ENCODE results near the gene MGRN1.
A peak's percentile ranks its signal among the peaks of the same experiment; 100 is the strongest.

MGRN1 gene

GRCh38 chr16:4607841-4608703, 16.6 kb upstream of the MGRN1 start:
- Histone ChIP-seq H3K9me3 (replicated peaks; ENCODE audit: low read length) (no peaks in the 10 kb centered on the region), H3K4me1 (ENCODE audit: control insufficient read depth, insufficient read depth, low read length) (peaks cover 15% of the 10 kb centered on the region), H3K4me3 (ENCODE audit: low read length) (no peak overlapping the region), H3K27me3 (ENCODE audit: control insufficient read depth, insufficient read depth, low read length) (peaks cover 3% of the 10 kb centered on the region), H3K4me2 (ENCODE audit: low read length) (no peak overlapping the region), H3K9ac (ENCODE audit: low read depth, low read length) (no peak overlapping the region), H3K36me3 (ENCODE audit: insufficient read depth, low read length) (peaks cover 15% of the 10 kb centered on the region)

DNA sequence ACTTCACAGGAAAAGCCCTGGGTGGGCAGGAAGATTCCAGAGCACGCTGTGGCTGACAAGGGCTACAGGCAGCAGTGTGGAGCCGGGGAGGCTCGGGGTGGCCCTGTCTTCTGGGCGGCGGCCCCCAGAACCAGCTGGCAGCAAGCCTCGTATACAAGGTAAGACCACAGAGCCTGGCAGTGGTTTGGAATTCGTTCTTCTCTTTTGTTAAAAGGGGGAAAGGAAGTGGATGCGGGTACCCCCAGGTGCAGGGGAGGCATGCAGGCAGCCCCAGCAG, 16.0 kb upstream of the MGRN1 start:
- Histone ChIP-seq H3K4me2 (ENCODE audit: low read length) (no peak overlapping the region), H3K4me1 (ENCODE audit: control insufficient read depth, insufficient read depth, low read length) (peaks cover 20% of the 10 kb centered on the region), H3K36me3 (ENCODE audit: insufficient read depth, low read length) (peaks cover 15% of the 10 kb centered on the region), H3K9me3 (replicated peaks; ENCODE audit: low read length) (no peaks in the 10 kb centered on the region), H3K27me3 (ENCODE audit: control insufficient read depth, insufficient read depth, low read length) (peaks cover 2% of the 10 kb centered on the region), H3K9ac (ENCODE audit: low read depth, low read length) (no peak overlapping the region), H3K4me3 (ENCODE audit: low read length) (no peak overlapping the region)

DNA sequence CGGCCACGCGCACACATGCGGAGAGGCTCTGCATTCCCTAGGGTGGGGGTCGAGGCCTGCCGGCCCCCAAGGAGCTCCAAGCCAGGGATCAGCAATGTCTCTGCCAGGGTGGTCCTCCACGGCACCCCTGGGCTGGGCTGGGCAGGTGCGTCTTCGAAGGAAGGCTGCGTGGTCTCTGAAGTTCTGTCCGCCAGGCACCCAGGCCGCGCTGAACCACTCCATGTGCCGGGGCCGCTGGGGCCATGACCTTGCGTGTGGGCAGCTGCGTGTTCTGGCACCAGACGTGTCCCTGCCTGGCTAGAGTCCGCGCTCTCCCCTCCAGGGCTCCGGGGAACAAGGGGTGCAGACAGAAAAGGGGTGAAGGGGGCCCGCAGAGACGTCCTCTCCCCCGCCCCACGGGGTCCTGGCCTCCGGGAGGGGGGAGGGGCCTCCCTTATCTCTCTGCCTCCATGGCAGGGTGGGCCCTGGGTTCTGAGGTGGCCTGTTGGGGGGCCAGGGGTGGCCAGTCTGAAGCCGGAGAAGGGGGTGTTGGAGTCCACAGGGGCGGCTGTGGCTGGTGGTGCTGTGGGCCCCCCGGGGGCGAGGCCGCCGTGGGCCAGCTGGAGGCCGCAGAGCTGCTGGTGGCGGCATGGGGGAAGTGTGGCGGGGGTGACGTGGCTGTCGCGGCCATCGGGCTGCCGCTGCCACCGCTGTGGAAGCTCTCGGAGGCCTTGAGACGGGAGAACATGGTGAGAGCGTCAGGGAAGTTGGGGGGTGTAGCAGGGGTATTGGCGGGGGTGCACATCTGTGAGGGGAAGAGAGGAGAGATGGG, 15.2 kb upstream of the MGRN1 start:
- Histone ChIP-seq H3K9me3 (replicated peaks; ENCODE audit: low read length) (no peaks in the 10 kb centered on the region), H3K4me3 (ENCODE audit: low read length) (no peak overlapping the region), H3K4me2 (ENCODE audit: low read length) (no peak overlapping the region), H3K27me3 (ENCODE audit: control insufficient read depth, insufficient read depth, low read length) (no peaks in the 10 kb centered on the region), H3K4me1 (ENCODE audit: control insufficient read depth, insufficient read depth, low read length) (peaks cover 22% of the 10 kb centered on the region), H3K9ac (ENCODE audit: low read depth, low read length) (no peak overlapping the region), H3K36me3 (ENCODE audit: insufficient read depth, low read length) (peaks cover 15% of the 10 kb centered on the region)

DNA sequence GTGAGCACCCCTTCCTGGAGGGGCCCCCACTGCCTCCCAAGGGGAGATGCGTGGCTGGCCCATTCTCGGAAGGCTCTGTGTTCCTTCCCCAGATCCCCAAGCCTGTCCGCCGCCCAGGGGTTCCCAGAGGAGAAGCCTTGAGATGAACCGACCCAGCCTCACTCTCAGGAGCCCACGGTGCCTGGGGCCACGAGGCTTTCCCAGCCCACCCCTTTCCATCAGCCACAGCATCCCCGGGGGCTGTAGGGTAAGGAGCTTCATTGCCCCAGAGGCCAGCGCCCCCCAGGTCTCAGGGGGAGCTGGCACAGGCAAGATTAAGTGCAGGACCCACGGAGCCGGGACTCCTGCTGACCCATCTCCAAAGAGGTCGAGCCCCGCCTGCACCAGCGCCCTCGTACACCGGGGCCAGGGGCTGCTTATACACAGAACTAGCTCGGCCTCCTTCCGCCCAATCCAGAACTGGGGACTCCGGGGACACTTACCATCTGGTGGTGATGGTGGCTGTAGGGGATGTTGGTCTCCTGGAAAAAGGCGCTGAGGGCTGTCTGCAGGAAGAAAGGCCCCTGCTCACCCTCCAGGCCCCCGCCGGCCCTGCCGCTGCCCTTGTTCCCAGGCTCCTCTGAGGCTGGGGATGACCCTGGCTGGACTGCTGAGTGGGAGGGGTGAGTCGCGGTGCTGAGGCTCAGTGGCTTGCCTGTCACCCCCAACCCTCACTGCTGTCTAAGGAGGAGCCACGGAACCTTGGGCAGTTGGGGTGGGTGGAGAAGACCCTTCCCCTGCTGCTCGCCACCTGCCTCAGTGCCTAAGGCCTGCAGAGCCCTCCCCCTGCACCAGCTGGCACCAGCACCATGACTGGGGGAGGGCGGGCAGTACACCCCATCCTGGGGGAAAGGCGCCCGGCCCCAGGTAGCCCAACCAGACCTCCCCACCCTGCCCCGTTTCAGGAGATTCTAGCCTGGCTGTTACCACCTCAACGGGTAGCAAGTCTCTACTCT, 14.3 kb upstream of the MGRN1 start:
- no peaks in the 10 kb centered on the region for H3K27me3 ChIP-seq (ENCODE audit: control insufficient read depth, insufficient read depth, low read length)
- H3K36me3 ChIP-seq (ENCODE audit: insufficient read depth, low read length): peaks cover 15% of the 10 kb centered on the region
- no peak overlapping the region for H3K9ac ChIP-seq (ENCODE audit: low read depth, low read length)
- H3K4me2 ChIP-seq (ENCODE audit: low read length): no peak overlapping the region
- no peak overlapping the region for H3K4me3 ChIP-seq (ENCODE audit: low read length)
- H3K9me3 ChIP-seq (replicated peaks; ENCODE audit: low read length): no peaks in the 10 kb centered on the region
- peaks cover 27% of the 10 kb centered on the region for H3K4me1 ChIP-seq (ENCODE audit: control insufficient read depth, insufficient read depth, low read length)

- Histone ChIP-seq H3K27me3 (ENCODE audit: control insufficient read depth, insufficient read depth, low read length) (no peaks in the 10 kb centered on the region), H3K4me1 (ENCODE audit: control insufficient read depth, insufficient read depth, low read length) (peaks cover 35% of the 10 kb centered on the region), H3K4me2 (ENCODE audit: low read length) (peak overlapping the region; percentile 52), H3K9me3 (replicated peaks; ENCODE audit: low read length) (no peaks in the 10 kb centered on the region), H3K4me3 (ENCODE audit: low read length) (no peak overlapping the region), H3K9ac (ENCODE audit: low read depth, low read length) (peak overlapping the region; percentile 26), H3K36me3 (ENCODE audit: insufficient read depth, low read length) (peaks cover 15% of the 10 kb centered on the region)
Observed at GRCh38 chr16:4611337-4612021, 13.1 kb upstream of the MGRN1 start.

DNA sequence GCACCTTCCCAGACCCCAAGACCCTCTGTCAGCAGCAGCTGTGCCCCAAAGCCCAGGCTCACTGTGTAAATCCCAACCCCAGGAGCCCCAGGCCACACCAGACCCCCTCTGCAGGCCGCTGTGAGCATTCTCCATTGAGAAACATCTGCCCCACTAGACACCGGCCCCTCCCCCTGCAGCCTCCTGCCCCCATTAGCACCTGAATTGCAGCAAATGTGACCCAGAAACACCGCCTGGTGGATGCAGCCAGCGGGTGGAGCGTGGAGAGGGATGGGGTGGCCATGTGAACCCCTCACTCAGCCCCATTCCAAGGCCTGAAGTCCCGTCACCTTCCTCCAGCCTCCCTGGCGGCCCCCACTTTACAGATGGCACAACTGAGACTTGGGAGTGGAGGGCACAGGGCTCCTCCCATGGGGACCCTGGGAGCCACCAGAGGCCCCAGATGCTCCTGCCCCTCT, 12.1 kb upstream of the MGRN1 start:
- peak overlapping the region; percentile 24 for H3K4me3 ChIP-seq (ENCODE audit: low read length)
- peaks cover 12% of the 10 kb centered on the region for H3K36me3 ChIP-seq (ENCODE audit: insufficient read depth, low read length)
- peak overlapping the region; percentile 95 for H3K4me2 ChIP-seq (ENCODE audit: low read length)
- H3K9ac ChIP-seq (ENCODE audit: low read depth, low read length): peak overlapping the region; percentile 8
- H3K9me3 ChIP-seq (replicated peaks; ENCODE audit: low read length): no peaks in the 10 kb centered on the region
- H3K27me3 ChIP-seq (ENCODE audit: control insufficient read depth, insufficient read depth, low read length): no peaks in the 10 kb centered on the region
- H3K4me1 ChIP-seq (ENCODE audit: control insufficient read depth, insufficient read depth, low read length): peaks cover 43% of the 10 kb centered on the region

DNA sequence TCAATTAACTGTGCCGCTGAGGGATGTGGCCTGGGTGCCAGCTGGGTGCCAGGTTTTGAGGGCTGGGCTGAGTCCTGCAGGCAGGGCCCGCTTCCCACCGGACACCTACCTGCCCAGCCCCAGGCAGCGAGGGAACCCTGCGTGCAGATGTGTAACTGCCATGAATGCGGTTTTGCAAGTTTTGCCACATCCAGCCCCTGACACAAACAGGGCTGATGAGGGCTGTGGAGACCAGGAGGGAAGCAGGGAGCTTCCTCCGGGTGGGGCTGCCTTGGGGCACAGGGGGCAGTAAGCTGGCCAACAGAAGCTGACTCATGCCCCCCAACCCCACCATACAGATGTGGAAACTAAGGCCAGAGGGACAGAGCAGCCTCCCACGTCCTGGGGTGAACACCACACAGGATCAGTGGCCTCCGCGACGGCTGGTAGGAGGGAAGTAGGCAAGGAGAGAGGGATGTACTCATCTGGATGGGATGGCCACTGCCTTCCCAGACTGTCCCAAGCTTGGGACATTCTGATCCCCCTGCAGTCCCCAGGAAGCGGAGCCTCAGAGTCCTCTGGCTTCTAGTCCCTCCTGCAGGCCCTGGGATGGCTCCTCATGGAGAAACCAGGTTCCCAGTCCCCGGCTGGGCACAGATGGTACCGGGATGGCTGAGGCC, 11.5 kb upstream of the MGRN1 start:
- H3K9ac ChIP-seq (ENCODE audit: low read depth, low read length): peak overlapping the region; percentile 93
- peaks cover 43% of the 10 kb centered on the region for H3K4me1 ChIP-seq (ENCODE audit: control insufficient read depth, insufficient read depth, low read length)
- H3K9me3 ChIP-seq (replicated peaks; ENCODE audit: low read length): no peaks in the 10 kb centered on the region
- peak overlapping the region; percentile 96 for H3K4me3 ChIP-seq (ENCODE audit: low read length)
- no peaks in the 10 kb centered on the region for H3K27me3 ChIP-seq (ENCODE audit: control insufficient read depth, insufficient read depth, low read length)
- peaks cover 6% of the 10 kb centered on the region for H3K36me3 ChIP-seq (ENCODE audit: insufficient read depth, low read length)
- peak overlapping the region; percentile 95 for H3K4me2 ChIP-seq (ENCODE audit: low read length)

GRCh38 chr16:4613636-4614570, 10.7 kb upstream of the MGRN1 start:
- Histone ChIP-seq H3K4me1 (ENCODE audit: control insufficient read depth, insufficient read depth, low read length) (peaks cover 43% of the 10 kb centered on the region), H3K27me3 (ENCODE audit: control insufficient read depth, insufficient read depth, low read length) (no peaks in the 10 kb centered on the region), H3K4me2 (ENCODE audit: low read length) (peak overlapping the region; percentile 95), H3K36me3 (ENCODE audit: insufficient read depth, low read length) (no peaks in the 10 kb centered on the region), H3K9me3 (replicated peaks; ENCODE audit: low read length) (no peaks in the 10 kb centered on the region), H3K4me3 (ENCODE audit: low read length) (peak overlapping the region; percentile 96), H3K9ac (ENCODE audit: low read depth, low read length) (peak overlapping the region; percentile 93)

DNA sequence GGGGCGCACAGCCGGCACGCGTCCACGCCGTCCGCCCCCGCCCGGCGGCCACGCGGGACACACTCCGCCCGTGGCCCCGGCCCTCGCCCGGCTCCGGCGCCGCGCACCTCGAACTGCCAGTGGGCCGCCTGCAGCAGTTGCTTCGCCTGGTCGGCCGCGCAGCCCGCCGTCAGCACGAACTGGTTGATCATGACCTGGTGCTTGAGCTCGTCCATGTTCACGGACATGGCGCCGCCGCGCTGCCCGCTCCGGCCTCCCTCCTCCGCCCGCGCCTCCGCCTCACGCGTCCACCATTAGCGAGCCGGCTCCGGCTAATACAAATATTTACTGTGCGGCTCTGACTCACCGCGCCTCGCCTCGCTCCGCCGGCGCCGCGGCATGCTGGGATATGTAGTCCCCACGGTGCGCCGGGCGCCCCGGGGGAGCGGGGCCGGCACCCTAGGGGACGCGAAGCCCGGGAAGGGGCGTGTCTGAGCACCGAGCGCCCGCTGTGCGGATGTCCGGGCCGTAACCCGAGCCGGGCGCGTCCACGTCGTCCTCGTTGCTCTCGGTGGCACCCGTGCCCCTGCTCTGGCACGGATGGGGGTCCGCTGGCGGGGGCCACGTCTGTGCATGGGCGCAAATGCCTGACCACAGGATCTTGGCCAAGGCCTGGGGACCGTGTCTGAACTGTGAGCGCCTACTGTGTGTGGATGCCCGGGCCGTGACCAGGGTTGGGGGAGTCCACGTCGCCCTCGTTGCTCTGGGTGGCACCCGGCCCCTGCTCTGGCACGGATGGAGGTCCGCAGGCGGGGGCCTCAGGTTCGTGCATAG, 9.8 kb upstream of the MGRN1 start, which contains the start of gene UBALD1:
UBALD1 (minus strand) TSS at position 318 of the 813 bp plus-strand sequence; CDS start at position 227, 91 bp downstream.
- H3K4me1 ChIP-seq (ENCODE audit: control insufficient read depth, insufficient read depth, low read length): peaks cover 43% of the 10 kb centered on the region
- peak within 1 kb of the TSS; percentile 96 for H3K4me3 ChIP-seq (ENCODE audit: low read length)
- H3K9me3 ChIP-seq (replicated peaks; ENCODE audit: low read length): no peaks in the 10 kb centered on the region
- H3K36me3 ChIP-seq (ENCODE audit: insufficient read depth, low read length): no peaks in the 10 kb centered on the region
- H3K27me3 ChIP-seq (ENCODE audit: control insufficient read depth, insufficient read depth, low read length): no peaks in the 10 kb centered on the region
- peak within 1 kb of the TSS; percentile 95 for H3K4me2 ChIP-seq (ENCODE audit: low read length)
- H3K9ac ChIP-seq (ENCODE audit: low read depth, low read length): peak within 1 kb of the TSS; percentile 93
